ENCODE results near the gene NOXRED1.
A peak's percentile ranks its signal among the peaks of the same experiment; 100 is the strongest.

Gene NOXRED1

DNA sequence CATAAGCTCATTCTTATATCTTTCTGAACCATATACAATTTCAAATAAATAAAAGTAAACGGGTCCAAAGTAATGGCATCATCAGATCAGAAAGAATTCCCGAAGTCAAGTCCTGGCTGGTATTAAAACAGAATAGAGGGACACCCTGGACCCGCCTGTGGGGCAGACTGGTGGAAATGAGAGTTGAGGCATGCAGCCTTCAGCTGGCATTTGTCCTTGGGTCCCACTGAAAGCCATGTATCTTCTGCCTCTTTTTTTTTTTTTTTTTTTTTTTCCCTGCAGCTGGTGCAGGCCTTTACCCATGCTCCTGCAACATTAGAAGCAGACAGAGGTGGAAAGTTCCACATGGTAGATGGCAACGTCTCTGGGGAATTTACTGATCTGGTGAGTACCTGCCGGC is 44.5 kb upstream of the NOXRED1 start:
- TF ChIP-seq FOXK2 (IDR thresholded peaks at IDR 0.05) (no peak), SP1 (IDR thresholded peaks at IDR 0.05) (no peak), TARDBP (IDR thresholded peaks at IDR 0.05) (no peak), ZNF384 (IDR thresholded peaks at IDR 0.05) (no peak)
- ChIA-PET POLR2A (interaction anchor here (1.0 kb wide), 1 partner anchor 9 kb away, joined by 3 read pairs; no protein-coding TSS in a partner anchor), CTCF (interaction anchor here (1.6 kb wide), 1 partner anchor 9 kb away, joined by 8 read pairs; no protein-coding TSS in a partner anchor)
- DNase-seq (ENCODE audit: extremely low spot score): no peak

DNA sequence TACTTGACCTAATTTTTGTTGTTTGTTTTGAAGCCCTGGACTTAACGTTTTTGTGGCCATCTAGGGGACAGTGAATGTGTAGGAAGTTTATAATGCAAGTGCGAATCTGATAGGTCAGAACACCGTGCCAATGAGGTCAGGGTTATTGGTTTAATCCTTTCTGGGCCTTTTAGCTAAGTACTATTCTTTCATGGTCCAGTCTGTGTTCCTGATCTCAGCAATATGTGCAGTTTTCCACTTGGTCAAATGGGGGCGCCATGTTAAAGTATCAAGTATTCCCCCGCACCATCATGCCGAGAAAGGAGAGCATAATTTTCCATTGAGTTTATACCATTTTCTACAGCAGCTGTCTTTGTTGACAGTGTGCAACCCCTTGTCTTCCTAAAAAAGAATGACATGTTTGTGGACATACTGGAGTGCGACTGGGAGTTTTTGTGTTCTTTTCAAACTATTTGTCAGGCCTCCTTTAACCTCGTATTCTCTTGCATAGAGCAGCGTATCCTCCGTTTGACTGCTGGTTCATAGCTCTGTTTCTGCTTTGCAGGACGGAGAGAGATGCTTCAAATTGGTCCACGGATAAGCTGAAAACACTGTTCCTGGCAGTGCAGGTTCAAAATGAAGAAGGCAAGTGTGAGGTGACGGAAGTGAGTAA is 35.9 kb upstream of the NOXRED1 start:
- POLR2A ChIA-PET: interaction anchor here (0.6 to 2.4 kb wide), 17 partner anchors 9 to 153 kb away, joined by 3 to 5 read pairs (median 3); partner anchors contain the start of genes GSTZ1, POMT2, SAMD15 and TMED8
- peak; percentile 57 for DNase-seq (ENCODE audit: extremely low spot score)
- CTCF ChIA-PET: interaction anchor here (0.6 to 1.7 kb wide), 20 partner anchors 9 to 310 kb away, joined by 3 to 16 read pairs (median 3); no protein-coding TSS in a partner anchor
- TF ChIP-seq PKNOX1 (IDR thresholded peaks at IDR 0.05): no peak
- TF ChIP-seq SP1 (IDR thresholded peaks at IDR 0.05): no peak
- no peak for TF ChIP-seq BHLHE40 (IDR thresholded peaks at IDR 0.05; ENCODE audit: borderline replicate concordance)
- TF ChIP-seq ARNT (IDR thresholded peaks at IDR 0.05): no peak
- TF ChIP-seq ELF4 (IDR thresholded peaks at IDR 0.05): no peak
- TF ChIP-seq L3MBTL2 (conservative IDR thresholded peaks at IDR 0.05): no peak
- no peak for TF ChIP-seq SUZ12 (IDR thresholded peaks at IDR 0.05)
- TF ChIP-seq CTBP1 (IDR thresholded peaks at IDR 0.05; ENCODE audit: borderline replicate concordance): no peak
- no peak for TF ChIP-seq NFRKB (IDR thresholded peaks at IDR 0.05)
- no peak for TF ChIP-seq LEF1 (IDR thresholded peaks at IDR 0.05; ENCODE audit: borderline replicate concordance)
- TF ChIP-seq FOXK2 (IDR thresholded peaks at IDR 0.05): no peak
- no peak for TF ChIP-seq HDGF (IDR thresholded peaks at IDR 0.05; ENCODE audit: borderline replicate concordance)
- TF ChIP-seq FOXA1 (IDR thresholded peaks at IDR 0.05): no peak
- TF ChIP-seq TARDBP (IDR thresholded peaks at IDR 0.05): no peak
- TF ChIP-seq FOXM1 (IDR thresholded peaks at IDR 0.05; ENCODE audit: borderline replicate concordance): no peak
- TF ChIP-seq ZNF384 (IDR thresholded peaks at IDR 0.05): no peak

DNA sequence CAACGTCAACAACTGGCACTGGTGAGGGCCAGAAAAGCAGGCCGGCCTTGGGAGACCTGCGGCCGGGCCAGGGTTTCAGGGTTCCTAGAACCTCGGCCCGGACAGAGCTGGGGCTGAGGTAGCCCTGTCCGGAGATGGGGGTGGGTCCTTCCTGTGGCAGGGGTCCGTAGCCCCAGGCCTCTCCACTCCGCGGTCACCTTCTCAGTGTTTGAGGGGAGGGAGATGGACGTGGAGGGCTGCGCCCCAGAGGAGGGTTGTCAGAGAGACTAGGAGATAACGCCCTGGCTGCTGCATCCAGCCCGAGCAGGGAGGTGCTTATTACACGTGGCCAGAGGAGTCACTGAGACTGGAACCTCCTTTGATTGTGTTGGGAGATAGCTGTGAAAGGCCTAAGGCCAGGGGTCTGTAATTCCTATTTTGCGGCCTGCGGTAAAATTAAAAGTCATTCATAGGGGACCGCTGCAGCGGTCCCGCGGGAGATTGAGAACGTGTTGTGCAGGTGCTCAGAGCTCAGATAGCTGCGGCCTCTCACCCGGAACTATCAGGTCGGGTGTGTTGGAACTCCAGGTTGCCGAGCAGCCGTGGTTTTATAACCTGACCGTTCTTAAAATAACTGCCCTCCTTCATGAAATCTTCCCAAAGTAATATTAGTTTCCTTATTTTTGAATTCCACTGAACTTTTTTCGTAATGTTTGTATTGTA is 35.1 kb upstream of the NOXRED1 start:
- peak; percentile 26 for DNase-seq (ENCODE audit: extremely low spot score)

DNA sequence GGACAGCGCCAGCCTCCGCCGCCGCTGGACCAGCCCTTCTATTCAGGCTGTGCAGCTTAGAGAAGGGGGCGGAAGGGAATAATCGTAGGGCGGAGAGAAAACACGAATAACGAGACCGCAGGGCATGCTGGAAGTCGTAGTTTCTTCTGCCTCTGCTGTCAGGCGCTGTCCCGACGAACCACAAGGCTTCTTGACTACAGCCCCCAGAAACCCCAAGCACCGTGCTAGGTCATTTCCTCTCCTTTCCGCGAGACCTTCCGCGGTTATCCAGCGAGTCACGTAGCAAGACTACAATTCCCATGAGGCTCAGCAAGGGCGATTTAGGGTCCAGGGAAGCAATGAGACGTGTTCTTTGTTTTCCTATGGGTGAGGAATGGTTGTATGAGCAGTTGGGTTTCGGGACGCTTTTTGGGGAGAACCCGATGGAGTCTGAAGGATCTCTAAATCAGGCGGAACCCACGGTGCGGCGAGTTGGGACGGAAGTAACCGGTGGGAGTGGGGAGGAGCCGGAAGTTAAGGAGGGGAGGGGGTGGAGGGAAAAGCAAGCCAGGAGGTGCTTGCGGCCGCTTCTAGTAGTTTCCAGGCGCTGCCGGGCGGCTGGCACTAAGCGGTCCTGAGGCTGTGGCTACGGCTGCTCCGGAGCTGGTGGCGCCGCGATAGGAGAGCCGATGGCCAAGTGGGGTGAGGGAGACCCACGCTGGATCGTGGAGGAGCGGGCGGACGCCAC is 34.4 kb upstream of the NOXRED1 start, which contains the start of the genes AHSA1 and VIPAS39:
TSS of gene AHSA1 (plus strand) at position 572 of the 727 bp plus-strand sequence. CDS start at position 669, 97 bp downstream.
TSS of gene VIPAS39 (minus strand) at position 80 of the 727 bp plus-strand sequence. CDS start 3,499 bp downstream, outside the sequence.
- POLR2A ChIA-PET: interaction anchor here (0.6 to 2.4 kb wide), 13 partner anchors 9 to 181 kb away, joined by 3 to 10 read pairs (median 4); partner anchors contain the start of genes GSTZ1, POMT2, SAMD15 and TMED8
- no peak for TF ChIP-seq BHLHE40 (IDR thresholded peaks at IDR 0.05; ENCODE audit: borderline replicate concordance)
- no peak for TF ChIP-seq ARNT (IDR thresholded peaks at IDR 0.05)
- peak; percentile 65 for TF ChIP-seq L3MBTL2 (conservative IDR thresholded peaks at IDR 0.05)
- no peak for TF ChIP-seq NFRKB (IDR thresholded peaks at IDR 0.05)
- TF ChIP-seq ELF4 (IDR thresholded peaks at IDR 0.05): peak; percentile 85
- TF ChIP-seq CTBP1 (IDR thresholded peaks at IDR 0.05; ENCODE audit: borderline replicate concordance): peak; percentile 9; the same call in 1 of the 2 replicates
- TF ChIP-seq SUZ12 (IDR thresholded peaks at IDR 0.05): peak; percentile 94
- peak; percentile 92 for DNase-seq (ENCODE audit: extremely low spot score)
- CTCF ChIA-PET: interaction anchor here (0.6 to 1.2 kb wide), 2 partner anchors 12 to 32 kb away, joined by 3 read pairs; no protein-coding TSS in a partner anchor

More for the DNA sequence above, 35.1 kb upstream of the NOXRED1 start:
- CTCF ChIA-PET: interaction anchor here (0.6 to 1.7 kb wide), 16 partner anchors 10 to 309 kb away, joined by 3 to 16 read pairs (median 4); no protein-coding TSS in a partner anchor
- POLR2A ChIA-PET: interaction anchor here (0.7 to 2.4 kb wide), 14 partner anchors 9 to 154 kb away, joined by 3 to 6 read pairs (median 4); partner anchors contain the start of genes GSTZ1, POMT2, SAMD15 and TMED8
- no peak for TF ChIP-seq SUZ12 (IDR thresholded peaks at IDR 0.05)
- TF ChIP-seq PKNOX1 (IDR thresholded peaks at IDR 0.05): no peak
- TF ChIP-seq ELF4 (IDR thresholded peaks at IDR 0.05): no peak

GRCh38 chr14:77457115-77457521 is 33.8 kb upstream of the NOXRED1 start:
- no peak for DNase-seq (ENCODE audit: extremely low spot score)
- POLR2A ChIA-PET: interaction anchor here (0.6 to 2.4 kb wide), 11 partner anchors 8 to 180 kb away, joined by 3 to 10 read pairs (median 4); partner anchors contain the start of genes GSTZ1, POMT2, SAMD15 and TMED8
- TF ChIP-seq LEF1 (IDR thresholded peaks at IDR 0.05; ENCODE audit: borderline replicate concordance): no peak
- TF ChIP-seq HDGF (IDR thresholded peaks at IDR 0.05; ENCODE audit: borderline replicate concordance): no peak
- TF ChIP-seq FOXK2 (IDR thresholded peaks at IDR 0.05): no peak
- no peak for TF ChIP-seq NFRKB (IDR thresholded peaks at IDR 0.05)
- no peak for TF ChIP-seq ELF4 (IDR thresholded peaks at IDR 0.05)
- TF ChIP-seq CTBP1 (IDR thresholded peaks at IDR 0.05; ENCODE audit: borderline replicate concordance): no peak
- TF ChIP-seq BHLHE40 (IDR thresholded peaks at IDR 0.05; ENCODE audit: borderline replicate concordance): no peak
- TF ChIP-seq ARNT (IDR thresholded peaks at IDR 0.05): no peak
- no peak for TF ChIP-seq FOXA1 (IDR thresholded peaks at IDR 0.05)
- TF ChIP-seq SUZ12 (IDR thresholded peaks at IDR 0.05): no peak
- no peak for TF ChIP-seq PKNOX1 (IDR thresholded peaks at IDR 0.05)
- no peak for TF ChIP-seq SP1 (IDR thresholded peaks at IDR 0.05)
- no peak for TF ChIP-seq TARDBP (IDR thresholded peaks at IDR 0.05)
- TF ChIP-seq L3MBTL2 (conservative IDR thresholded peaks at IDR 0.05): no peak
- TF ChIP-seq ZNF384 (IDR thresholded peaks at IDR 0.05): no peak
- no peak for TF ChIP-seq FOXM1 (IDR thresholded peaks at IDR 0.05; ENCODE audit: borderline replicate concordance)
- CTCF ChIA-PET: interaction anchor here (0.6 kb wide), 1 partner anchor 11 kb away, joined by 3 read pairs; no protein-coding TSS in a partner anchor

Measured in HEK293T (cell line).